CD4-positive, CD25-positive, alpha-beta regulatory T cell (primary cell): ENCODE measurements around the gene DYSF. TPM values are rescaled to one million over a fixed set of nuclear protein-coding genes. Genes with fewer than 3 reads are reported as not detected.

Source experiments
- ATAC-seq, 2 donors: fragments of 150-1000 bp; cut with Tn5 transposase; one replicate each; pipeline ENCODE4 v1.10.0; 2021; ENCODE audit warnings: low read depth in 2 of 2, moderate number of reproducible peaks in 2 of 2, moderate library complexity in 1 of 2
- DNase-seq, 3 donors: peaks; one replicate each; pipeline versions ENCODE4 v3.0.0 to v3.0.0-alpha.2; 2012 to 2022; ENCODE audit warnings: mixed read lengths in 1 of 3
- H3K27ac ChIP-seq: one replicate; pipeline ENCODE4 v1.7.0; 2013; ENCODE audit warnings: mild to moderate bottlenecking, low read length; ENCODE audit not compliant: insufficient read depth, poor library complexity, severe bottlenecking
- H3K27me3 ChIP-seq: one replicate; pipeline ENCODE4 v1.7.0; 2013; ENCODE audit warnings: low read length; ENCODE audit not compliant: control insufficient read depth, insufficient read depth
- H3K36me3 ChIP-seq: one replicate; pipeline ENCODE4 v1.7.0; 2013; ENCODE audit warnings: mild to moderate bottlenecking, low read length, moderate library complexity; ENCODE audit not compliant: control insufficient read depth, insufficient read depth
- H3K4me1 ChIP-seq: 2 replicates; pipeline ENCODE4 v1.7.0; 2013; ENCODE audit warnings: mild to moderate bottlenecking, low read length; ENCODE audit not compliant: insufficient read depth, control insufficient read depth, poor library complexity, severe bottlenecking
- H3K4me3 ChIP-seq: one replicate; pipeline ENCODE4 v1.7.0; 2013; ENCODE audit warnings: low read depth, mild to moderate bottlenecking, low read length, moderate library complexity
- H3K9me3 ChIP-seq, 2 experiments: 1 replicate in 1 of 2; 2 replicates in 1 of 2; pipeline ENCODE4 v1.7.0; 2013; ENCODE audit warnings: low read length in 2 of 2, mild to moderate bottlenecking in 1 of 2, moderate library complexity in 1 of 2; ENCODE audit not compliant: control insufficient read depth in 2 of 2
- H3K27ac Mint-ChIP-seq, 3 donors: one replicate each; pipeline ENCODE4 v1.8.0; 2020 to 2022; ENCODE audit warnings: mild to moderate bottlenecking in 3 of 3, mixed read lengths in 3 of 3, moderate library complexity in 2 of 3
- H3K27me3 Mint-ChIP-seq: one replicate; pipeline ENCODE4 v1.8.0; 2022; ENCODE audit warnings: mild to moderate bottlenecking, mixed read lengths
- H3K36me3 Mint-ChIP-seq: one replicate; pipeline ENCODE4 v1.8.0; 2020; ENCODE audit warnings: mixed read lengths
- H3K4me1 Mint-ChIP-seq, 4 donors: one replicate each; pipeline ENCODE4 v1.8.0; 2020 to 2022; ENCODE audit warnings: mixed read lengths in 4 of 4, mild to moderate bottlenecking in 1 of 4
- H3K4me3 Mint-ChIP-seq, 4 donors: one replicate each; pipeline ENCODE4 v1.8.0; 2020 to 2022; ENCODE audit warnings: mild to moderate bottlenecking in 4 of 4, mixed read lengths in 4 of 4, moderate library complexity in 3 of 4
- H3K9me3 Mint-ChIP-seq, 7 donors: one replicate each; pipeline ENCODE4 v1.8.0; 2020 to 2022; ENCODE audit warnings: mixed read lengths in 7 of 7, mild to moderate bottlenecking in 3 of 7, moderate library complexity in 2 of 7
- polyA plus RNA-seq, 4 donors: library from polyadenylated mRNA; unstranded; fragments of 300-500 nt; fragmentation: Illumina TruSeq; gene quantifications; one replicate each; pipeline ENCODE4 v1.2.3, GENCODE V29; 2021
- total RNA-seq: library from RNA; stranded (reverse); gene quantifications from one replicate; pipeline ENCODE4 v1.2.3, GENCODE V29; 2022

The DYSF gene
- total and polyA plus RNA-seq, 5 donors from 2014 or later = 0.10 to 0.13 TPM; not detected in 3

DNA sequence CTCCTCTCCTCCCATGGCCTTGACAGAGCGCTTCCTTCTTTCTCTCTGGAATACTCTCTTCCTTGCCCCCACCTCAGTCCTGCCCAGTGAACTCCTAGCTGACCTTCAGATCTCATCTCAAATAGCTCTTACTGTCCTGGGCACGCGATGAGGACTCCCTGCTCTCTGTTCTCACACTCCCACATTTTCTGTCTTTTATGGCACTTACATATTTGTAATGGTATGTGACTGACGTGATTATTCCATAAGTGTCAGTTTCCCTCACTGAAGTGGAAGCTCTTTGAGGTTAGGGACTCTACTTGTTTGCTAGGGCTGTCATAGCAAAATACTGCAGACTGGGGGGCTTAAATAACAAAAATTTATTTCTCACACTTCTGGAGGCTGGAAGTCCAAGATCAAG lies 1.7 kb upstream of the DYSF start:
- DNase-seq (no peak), ATAC-seq (no peak)
- Mint-ChIP-seq H3K4me3 (no peak overlapping the region), H3K9me3 (no peaks in the 10 kb centered on the region), H3K4me1 (peaks cover 6 to 23% (median 10%) of the 10 kb centered on the region in 4 donors), H3K27me3 (peaks cover 33% of the 10 kb centered on the region), H3K36me3 (no peaks in the 10 kb centered on the region), H3K27ac (peak overlapping the region in 1 of 3 donors; percentile 89)
- Histone ChIP-seq H3K27ac (no peak overlapping the region), H3K9me3 (no peaks in the 10 kb centered on the region), H3K36me3 (no peaks in the 10 kb centered on the region), H3K4me3 (no peak overlapping the region), H3K27me3 (peaks cover 9% of the 10 kb centered on the region), H3K4me1 (peaks cover 21% of the 10 kb centered on the region)

- ATAC-seq = peak; percentile 45 to 46
- Mint-ChIP-seq H3K4me3 (peak overlapping the region in 1 of 4 donors; percentile 38), H3K4me1 (peaks cover 6 to 23% (median 10%) of the 10 kb centered on the region in 4 donors), H3K9me3 (no peaks in the 10 kb centered on the region), H3K36me3 (no peaks in the 10 kb centered on the region), H3K27me3 (peaks cover 36% of the 10 kb centered on the region), H3K27ac (no peak overlapping the region)
- Histone ChIP-seq H3K4me3 (no peak overlapping the region), H3K36me3 (no peaks in the 10 kb centered on the region), H3K4me1 (peaks cover 21% of the 10 kb centered on the region), H3K9me3 (no peaks in the 10 kb centered on the region), H3K27ac (no peak overlapping the region), H3K27me3 (peaks cover 9% of the 10 kb centered on the region)
- DNase-seq = peak in 1 of 3 donors; percentile 30
These were observed 796 bp upstream of the DYSF start for GRCh38 chr2:71452565-71452964.

GRCh38 chr2:71454221-71455010 lies 1.1 kb downstream of the DYSF start:
- Histone ChIP-seq H3K9me3 (no peaks in the 10 kb centered on the region), H3K27me3 (peaks cover 9% of the 10 kb centered on the region), H3K27ac (no peak overlapping the region), H3K4me1 (peaks cover 21% of the 10 kb centered on the region), H3K4me3 (no peak overlapping the region), H3K36me3 (no peaks in the 10 kb centered on the region)
- Mint-ChIP-seq H3K27ac (no peak overlapping the region), H3K27me3 (peaks cover 36% of the 10 kb centered on the region), H3K4me1 (peaks cover 6 to 23% (median 10%) of the 10 kb centered on the region in 4 donors), H3K9me3 (no peaks in the 10 kb centered on the region), H3K36me3 (no peaks in the 10 kb centered on the region), H3K4me3 (peak overlapping the region in 2 of 4 donors; percentile 36)
- DNase-seq = no peak
- no peak for ATAC-seq

DNA sequence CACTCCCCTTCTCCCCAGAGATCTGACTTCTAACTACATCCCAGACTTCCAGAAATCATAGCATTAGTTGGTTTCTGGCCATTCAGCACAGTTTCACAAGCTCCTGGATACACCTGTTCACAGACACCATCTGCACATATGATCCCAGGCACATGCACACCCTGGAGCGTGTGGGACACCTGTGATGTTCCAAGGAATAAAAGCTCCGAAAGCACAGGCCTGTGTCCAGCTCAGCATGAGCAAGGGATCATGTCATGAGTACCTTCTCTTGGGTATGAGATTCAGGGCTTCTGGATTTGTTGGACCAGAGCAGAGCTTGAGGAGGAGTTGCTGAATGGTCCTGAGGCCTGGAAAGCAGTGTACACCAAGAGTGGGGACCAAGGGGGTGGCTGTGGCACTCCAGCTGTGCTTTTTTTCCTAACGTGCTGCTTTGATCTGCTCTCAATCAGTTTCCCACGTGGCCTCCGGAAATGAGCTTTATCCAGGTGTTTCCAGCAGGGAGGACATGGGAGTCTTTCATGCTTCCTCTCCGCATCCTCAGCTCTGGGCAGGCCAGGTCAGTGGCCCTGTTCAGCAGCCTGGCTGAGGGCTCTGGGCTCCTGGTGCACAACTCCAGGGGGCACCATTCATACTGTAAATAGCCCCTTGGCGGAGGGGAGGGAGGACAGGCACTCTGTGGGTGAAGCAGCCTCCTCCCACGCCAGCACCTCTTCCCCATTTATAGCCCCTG lies 1.8 kb downstream of the DYSF start:
- H3K9me3 ChIP-seq = no peaks in the 10 kb centered on the region
- Mint-ChIP-seq H3K4me1 (peaks cover 6 to 23% (median 10%) of the 10 kb centered on the region in 4 donors), H3K9me3 (no peaks in the 10 kb centered on the region), H3K36me3 (no peaks in the 10 kb centered on the region), H3K4me3 (peak overlapping the region in 2 of 4 donors; percentile 36 to 44), H3K27ac (no peak overlapping the region), H3K27me3 (peaks cover 36% of the 10 kb centered on the region)
- H3K4me3 ChIP-seq = no peak overlapping the region
- H3K27ac ChIP-seq = no peak overlapping the region
- H3K36me3 ChIP-seq = no peaks in the 10 kb centered on the region
- ATAC-seq (no peak), DNase-seq (no peak)
- H3K27me3 ChIP-seq = peaks cover 9% of the 10 kb centered on the region
- peaks cover 21% of the 10 kb centered on the region for H3K4me1 ChIP-seq

DNA sequence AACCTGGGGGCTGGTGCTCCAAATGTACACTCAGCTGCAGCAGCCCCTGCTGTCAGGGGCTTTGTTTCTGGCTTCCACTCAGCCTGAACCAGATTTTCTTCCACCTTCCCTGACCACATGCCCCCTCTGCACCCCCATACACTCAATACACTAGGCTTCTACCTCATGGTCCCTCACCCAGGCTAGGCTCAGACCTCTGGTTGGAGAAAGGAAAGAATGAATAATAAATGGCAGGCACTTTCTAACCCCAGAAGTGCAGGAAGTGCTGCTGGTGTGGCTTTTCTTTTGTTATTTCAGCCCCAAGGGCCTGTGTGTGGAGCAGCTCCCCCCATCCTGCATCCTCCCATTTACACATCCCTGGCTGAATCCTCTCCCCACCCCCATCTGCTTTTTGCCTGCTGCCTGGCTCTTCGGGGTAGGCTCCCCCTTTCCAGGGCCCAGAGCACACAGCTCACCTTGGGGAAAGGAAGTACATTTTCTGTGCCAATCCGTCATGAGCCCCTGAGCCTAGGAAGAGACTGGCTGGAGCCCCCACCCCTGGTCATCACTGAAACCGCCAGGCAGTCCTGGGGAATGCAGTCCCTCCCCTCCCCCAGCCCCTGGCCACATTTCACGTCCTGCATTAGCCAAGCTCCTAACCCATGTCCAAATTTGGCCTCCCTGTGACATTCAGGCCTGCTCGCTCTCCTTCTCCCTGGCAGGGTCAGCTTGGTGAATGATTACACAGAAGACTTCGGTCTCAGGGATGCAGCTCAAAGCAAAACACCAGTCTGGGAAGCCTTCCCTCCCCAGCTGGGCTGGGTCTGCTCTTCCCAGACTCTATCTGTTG lies 2.6 kb downstream of the DYSF start:
- peaks cover 37% of the 10 kb centered on the region for H3K27me3 Mint-ChIP-seq

GRCh38 chr2:71456617-71457016 lies 3.3 kb downstream of the DYSF start:
- H3K4me1 Mint-ChIP-seq = peaks cover 6 to 20% (median 10%) of the 10 kb centered on the region in 4 donors
- no peaks in the 10 kb centered on the region for H3K36me3 Mint-ChIP-seq
- no peak overlapping the region for H3K27ac ChIP-seq
- H3K4me1 ChIP-seq = peaks cover 21% of the 10 kb centered on the region
- no peaks in the 10 kb centered on the region for H3K36me3 ChIP-seq
- H3K4me3 Mint-ChIP-seq = no peak overlapping the region
- H3K27me3 ChIP-seq = peaks cover 9% of the 10 kb centered on the region
- ATAC-seq (no peak), DNase-seq (no peak)
- H3K4me3 ChIP-seq = no peak overlapping the region
- H3K9me3 ChIP-seq = no peaks in the 10 kb centered on the region
- peaks cover 43% of the 10 kb centered on the region for H3K27me3 Mint-ChIP-seq
- peaks cover 0 to 3% (median 0%) of the 10 kb centered on the region in 7 donors for H3K9me3 Mint-ChIP-seq
- no peak overlapping the region for H3K27ac Mint-ChIP-seq

More for the DNA sequence above, 2.6 kb downstream of the DYSF start:
- Histone ChIP-seq H3K36me3 (no peaks in the 10 kb centered on the region), H3K27me3 (peaks cover 9% of the 10 kb centered on the region), H3K27ac (no peak overlapping the region), H3K9me3 (no peaks in the 10 kb centered on the region), H3K4me3 (no peak overlapping the region), H3K4me1 (peaks cover 21% of the 10 kb centered on the region)
- Mint-ChIP-seq H3K36me3 (no peaks in the 10 kb centered on the region), H3K4me3 (no peak overlapping the region), H3K9me3 (no peaks in the 10 kb centered on the region), H3K4me1 (peaks cover 6 to 23% (median 10%) of the 10 kb centered on the region in 4 donors), H3K27ac (no peak overlapping the region)
- ATAC-seq (no peak), DNase-seq (no peak)

DNA sequence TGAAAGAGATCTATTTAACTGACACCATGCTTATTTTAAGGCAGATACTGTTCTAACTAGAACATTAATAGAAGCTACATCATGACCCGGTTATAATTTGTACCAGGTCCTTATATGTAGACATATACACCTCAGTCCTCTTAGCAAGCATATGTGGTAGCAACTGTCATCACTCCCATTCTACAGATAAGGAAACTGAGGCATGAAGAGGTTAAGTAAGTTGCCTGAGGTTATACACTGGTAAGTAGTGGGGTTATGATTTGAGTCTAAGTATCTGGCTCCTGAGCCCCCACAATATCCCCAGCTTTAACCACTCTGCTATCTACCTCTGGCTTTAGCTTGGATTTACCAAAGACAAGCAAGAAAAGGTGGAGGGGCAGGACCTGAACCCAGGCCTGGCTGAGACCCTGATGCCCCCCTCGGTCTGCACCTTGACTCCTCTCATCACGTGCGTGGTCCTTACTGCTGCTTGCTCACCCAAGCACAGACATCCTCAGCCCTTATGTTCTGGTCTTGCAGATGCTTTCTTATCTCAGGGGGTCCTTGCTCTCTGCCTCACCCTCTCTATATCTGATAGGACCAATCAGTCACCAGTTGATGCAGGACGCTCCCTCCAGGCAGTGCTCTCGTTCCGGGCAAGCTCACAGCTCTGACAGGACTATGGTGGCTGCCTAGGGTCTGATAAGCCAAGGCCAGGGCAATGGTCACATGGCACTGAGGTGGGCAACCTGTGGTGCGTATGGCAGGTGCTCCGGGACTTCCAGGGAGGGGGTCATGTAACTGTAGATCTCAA lies 4.0 kb downstream of the DYSF start:
- no peaks in the 10 kb centered on the region for H3K36me3 Mint-ChIP-seq
- H3K27ac Mint-ChIP-seq = no peak overlapping the region
- peaks cover 0 to 3% (median 0%) of the 10 kb centered on the region in 7 donors for H3K9me3 Mint-ChIP-seq
- H3K4me1 Mint-ChIP-seq = peaks cover 5 to 19% (median 10%) of the 10 kb centered on the region in 4 donors
- Histone ChIP-seq H3K36me3 (no peaks in the 10 kb centered on the region), H3K4me3 (no peak overlapping the region), H3K9me3 (no peaks in the 10 kb centered on the region), H3K27me3 (peaks cover 9% of the 10 kb centered on the region), H3K4me1 (peaks cover 21% of the 10 kb centered on the region), H3K27ac (no peak overlapping the region)
- peaks cover 41% of the 10 kb centered on the region for H3K27me3 Mint-ChIP-seq
- ATAC-seq = no peak
- H3K4me3 Mint-ChIP-seq = no peak overlapping the region
- no peak for DNase-seq
